ELR (cell line): ENCODE results near the gene SLC12A6.
A peak's percentile ranks its signal among the peaks of the same experiment; 100 is the strongest.

Source experiments
- DNase-seq: peaks from one replicate; pipeline ENCODE4 v3.0.0-alpha.2; 2015; ENCODE audit warnings: low read depth

SLC12A6 gene

DNA sequence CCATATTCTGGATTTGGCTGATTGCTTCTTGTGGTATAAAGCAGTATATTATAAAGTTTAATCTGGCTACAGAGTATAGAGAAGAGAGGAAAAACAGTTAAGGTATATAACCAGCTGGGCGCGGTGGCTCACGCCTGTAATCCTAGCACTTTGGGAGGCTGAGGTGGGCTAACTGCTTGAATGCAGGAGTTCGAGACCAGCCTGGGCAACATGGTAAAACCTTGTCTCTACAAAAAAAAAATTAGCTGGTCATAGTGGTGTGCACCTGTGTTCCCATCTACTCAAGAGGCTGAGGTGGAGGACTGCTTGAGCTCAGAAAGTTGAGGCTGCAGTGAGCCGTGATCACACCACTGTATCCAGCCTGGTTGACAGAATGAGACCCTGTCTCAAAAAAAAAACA, 7.3 kb downstream of the SLC12A6 start:
- no peak for DNase-seq

DNA sequence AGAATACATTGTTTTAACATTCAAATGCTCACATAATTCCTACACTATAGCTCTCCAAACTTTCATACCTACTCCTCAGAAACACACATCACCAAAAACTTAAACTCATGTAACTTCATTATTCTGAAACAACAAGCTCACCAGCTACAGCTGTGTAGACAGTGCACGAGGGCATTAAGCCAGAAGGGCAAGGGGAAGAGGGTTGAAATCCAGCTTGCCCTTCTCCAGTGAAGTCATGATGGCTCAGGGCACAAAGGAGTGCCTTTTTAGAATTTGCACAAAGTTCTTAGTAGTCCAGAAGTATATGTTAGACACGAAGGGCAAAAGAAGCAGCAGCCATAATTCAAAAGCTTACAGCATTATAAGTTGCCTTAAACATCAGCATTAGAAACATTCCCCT, 8.6 kb downstream of the SLC12A6 start:
- no peak for DNase-seq

DNA sequence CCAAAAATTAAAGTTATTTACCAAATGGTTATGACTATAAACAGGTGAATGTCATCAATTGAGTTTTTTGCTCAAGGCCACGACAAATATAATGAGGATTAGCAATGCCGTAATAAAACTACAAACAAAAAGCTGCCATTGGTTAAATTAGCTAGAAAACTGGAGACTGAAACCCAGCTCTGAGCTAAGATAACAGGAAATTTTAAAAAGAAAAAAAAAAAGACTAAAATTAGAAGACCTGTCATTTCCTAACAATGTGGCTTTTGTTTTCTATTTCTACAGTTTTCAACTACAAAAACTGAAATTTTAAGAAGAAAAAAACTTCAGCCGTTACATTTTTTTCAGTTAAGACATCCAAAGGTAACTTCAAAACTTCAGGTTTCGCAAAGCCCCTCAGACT, 9.7 kb downstream of the SLC12A6 start:
- no peak for DNase-seq

DNA sequence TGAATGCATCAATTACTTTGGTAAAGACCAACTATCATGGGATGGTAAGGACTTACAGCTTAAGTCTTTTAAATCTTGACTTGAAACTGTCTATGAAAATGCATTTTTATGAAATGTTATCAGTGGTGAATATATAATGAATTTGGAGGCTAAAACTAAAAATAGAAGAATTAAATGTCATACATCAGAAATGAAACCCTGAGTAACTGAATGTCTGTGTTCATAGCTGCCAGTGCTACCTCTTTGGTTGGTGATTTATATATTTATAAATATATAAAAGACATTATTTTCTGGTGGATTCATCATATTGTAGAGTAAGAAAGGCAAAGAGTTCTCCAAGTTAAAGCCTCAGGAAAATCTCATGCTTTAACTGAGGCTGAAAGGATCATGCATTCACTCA, 12.2 kb downstream of the SLC12A6 start:
- DNase-seq: no peak

DNA sequence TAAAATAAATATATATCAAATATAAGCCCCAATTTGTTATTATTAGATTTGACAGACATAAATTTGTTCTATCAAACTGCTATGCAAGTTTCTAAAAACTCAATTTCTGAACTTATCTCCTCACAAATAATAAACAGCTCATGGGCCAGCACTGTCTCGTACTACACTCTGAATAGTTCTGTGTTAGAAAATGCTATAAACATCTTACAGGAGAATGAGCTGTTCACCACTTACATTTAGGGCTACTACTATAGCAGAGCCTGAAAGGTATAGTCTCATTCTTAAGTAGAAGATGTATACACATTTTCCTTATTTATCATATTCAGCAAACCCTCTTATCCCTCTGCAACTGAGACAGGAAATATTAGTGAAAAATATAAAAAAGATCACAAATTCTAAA, 12.6 kb downstream of the SLC12A6 start:
- no peak for DNase-seq

DNA sequence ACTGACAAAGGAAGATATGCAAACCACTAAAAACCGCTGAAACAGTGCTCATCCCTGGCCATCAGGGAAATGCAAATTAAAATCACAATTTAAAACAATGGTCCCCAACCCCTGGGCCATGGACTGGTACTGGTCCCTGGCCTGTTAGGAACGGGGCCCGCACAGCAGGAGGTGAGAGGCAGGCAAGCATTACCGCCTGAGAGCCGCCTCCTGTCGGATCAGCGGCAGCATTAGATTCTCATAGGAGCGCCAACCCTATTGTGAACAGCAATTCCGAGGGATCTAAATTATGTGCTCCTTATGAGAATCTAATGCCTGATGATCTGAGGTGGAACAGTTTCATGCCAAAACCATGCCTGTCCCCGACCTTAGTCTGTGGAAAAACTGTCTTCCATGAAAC, 14.4 kb downstream of the SLC12A6 start:
- no peak for DNase-seq

DNA sequence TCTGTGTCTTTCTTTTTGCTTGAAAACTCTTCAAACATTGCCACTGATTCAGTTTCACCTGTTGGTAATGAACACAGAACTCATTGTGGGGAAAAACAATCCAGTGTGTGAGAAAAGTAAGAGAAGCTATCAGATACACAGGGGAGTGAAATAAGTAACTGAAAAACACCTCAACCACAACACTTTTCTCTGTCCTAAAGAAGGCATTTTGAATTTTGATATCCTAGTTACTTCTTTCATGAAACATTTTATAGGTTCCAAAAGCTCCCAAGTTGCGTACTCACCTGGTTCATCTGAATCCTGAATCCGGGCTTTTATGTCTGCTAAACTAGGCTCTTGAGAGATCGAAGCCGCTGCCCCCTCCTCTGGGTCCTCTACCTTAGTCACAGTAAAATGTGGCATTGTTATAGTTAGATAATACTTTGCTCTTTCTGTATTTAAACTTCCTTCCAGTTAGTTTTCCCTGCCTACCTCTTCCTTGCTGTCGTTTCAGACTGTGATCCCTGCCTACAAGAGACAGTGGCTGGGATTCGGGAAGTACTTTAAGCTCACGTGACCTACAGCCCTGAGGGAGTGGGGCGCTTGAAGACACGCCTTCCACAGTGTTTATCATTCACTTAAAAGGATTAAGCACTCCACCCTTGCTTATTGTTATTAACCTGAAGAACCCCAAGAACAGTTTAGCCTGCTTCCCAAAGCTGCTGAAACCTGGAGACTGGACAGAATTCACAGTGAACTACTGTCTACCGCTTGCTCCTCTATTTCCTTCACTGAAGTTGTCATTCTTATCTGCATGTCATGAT, 19.1 kb downstream of the SLC12A6 start:
- DNase-seq: peak; percentile 75

DNA sequence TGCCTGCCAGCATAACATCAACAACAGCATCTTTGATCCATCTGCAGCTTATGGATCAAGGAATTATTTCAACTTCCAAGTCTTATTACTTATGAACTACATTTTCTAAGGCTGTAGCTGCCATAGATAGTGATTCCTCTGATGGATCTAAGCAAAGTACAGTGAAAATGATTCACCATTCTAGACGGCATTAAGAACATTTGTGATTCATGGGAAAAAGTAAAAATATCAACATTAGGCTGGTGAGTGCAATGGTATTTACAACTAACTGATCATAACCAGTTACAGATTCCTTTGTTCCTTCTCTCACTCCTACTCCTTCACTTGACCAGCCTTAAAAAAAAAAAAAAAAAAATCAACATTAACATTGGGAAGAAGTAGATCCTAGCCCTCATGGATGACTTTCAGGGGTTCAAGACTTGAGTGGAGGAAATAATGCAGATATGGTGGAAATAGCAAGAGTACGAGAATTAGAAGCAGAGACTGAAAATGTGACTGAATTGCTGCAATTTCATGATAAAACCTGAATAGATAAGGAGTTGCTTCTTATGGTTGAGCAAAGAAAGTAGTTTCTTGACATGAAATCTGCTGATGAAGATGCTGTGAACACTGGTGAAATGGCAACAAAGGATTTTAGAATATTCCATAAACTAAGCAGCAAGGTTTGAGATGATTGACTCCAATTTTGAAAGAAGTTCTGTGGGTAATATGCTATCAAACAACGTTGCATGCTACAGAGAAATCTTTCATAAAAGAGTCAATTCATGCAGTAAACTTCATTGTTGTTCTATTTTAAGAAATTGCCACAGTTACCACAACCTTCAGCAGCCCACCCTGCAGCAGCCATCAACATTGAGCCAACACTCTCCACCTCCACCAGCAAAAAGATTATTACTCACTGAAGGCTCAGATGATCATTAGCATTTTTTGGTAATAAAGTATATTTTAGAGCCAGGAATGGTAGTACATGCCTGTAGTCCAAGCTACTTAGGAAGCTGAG, 22.8 kb downstream of the SLC12A6 start:
- no peak for DNase-seq

DNA sequence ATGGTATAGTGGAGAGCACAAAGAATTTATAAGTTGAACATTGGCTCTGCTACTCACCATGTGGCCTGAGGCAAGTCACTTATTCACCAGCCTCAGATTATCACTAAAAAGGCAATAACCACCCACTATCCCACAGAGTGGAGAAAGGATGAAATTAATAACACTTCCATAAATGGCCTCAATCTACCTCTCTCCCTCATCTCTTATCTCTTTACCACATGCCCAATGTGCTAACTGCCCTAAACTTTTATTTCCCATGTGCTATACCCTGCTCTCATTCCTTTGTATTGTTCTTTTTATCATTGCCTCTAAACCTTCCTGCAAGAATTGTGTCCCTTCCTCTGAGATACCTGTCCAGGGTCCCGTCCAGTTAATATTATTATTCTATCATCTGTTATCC, 26.0 kb downstream of the SLC12A6 start:
- no peak for DNase-seq

DNA sequence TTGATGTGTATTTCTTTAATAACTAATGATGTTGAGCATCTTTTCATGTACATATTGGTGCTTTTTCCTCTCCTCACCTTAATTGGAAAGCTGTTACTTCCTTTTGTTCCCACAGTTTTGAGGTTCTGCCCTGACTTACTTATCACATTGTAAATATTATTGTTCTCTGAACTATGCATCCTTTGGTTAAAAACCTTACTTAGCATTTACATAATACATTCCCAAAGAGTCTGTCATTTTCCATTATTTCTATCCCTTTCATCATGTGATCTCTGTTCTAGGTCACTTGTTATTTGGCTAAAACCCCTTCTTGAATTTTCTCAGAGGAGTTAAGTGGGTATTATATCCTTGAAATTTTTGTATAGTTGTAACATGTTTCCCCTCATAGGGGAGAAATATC, 33.0 kb downstream of the SLC12A6 start:
- peak; percentile 47 for DNase-seq

DNA sequence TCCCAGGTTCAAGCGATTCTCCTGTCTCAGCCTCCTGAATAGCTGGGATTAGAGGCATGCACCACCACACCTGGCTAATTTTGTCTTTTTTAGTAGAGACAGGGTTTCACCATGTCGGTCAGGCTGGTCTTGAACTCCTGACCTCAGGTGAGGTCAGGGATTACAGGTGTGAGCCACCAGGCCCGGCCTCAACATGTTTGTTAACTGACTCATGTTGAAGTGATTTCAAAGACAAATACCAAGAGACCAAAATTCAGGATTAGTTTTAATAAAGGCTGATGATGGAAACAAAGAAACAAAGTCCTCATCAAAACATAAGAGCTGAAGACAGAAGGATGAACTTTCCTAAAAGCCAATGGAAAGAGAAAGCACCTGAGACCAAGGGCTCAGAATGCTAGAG, 36.5 kb downstream of the SLC12A6 start:
- no peak for DNase-seq

DNA sequence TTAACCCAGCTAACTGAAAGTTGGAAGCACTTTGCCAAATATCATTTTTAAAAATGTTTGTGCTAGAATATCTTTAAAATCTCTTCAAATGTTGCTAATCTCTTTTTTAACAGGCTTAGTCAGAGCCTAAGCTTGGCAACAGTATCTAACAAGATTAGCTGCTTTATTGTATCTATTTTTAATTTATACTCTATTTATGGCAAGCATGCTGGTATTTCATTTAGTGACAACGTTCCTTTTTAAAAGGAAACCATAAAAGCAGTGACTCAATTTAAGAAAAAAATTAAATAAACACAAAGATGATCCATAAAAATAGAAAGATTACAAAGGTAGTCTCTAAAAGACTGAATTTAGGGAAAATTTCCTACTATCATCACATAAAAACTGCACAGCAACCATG, 40.5 kb downstream of the SLC12A6 start:
- DNase-seq: peak; percentile 5

DNA sequence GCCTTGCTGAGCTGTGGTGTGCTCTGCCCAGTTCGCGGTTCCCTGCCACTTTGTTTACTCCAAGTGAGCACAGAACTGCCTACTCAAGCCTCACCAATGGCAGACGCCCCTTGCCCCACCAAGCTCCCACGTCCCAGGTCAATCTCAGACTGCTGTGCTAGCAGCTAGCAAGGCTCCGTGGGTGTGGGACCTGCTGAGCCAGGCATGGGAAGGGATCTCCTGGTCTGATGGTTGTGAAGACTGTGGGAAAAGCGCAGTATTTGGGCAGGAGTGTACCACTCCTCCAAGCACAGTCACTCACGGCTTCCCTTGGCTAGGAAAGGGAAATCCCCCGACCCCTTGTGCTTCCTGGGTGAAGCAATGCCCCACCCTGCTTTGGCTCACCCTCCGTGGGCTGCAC, 45.0 kb downstream of the SLC12A6 start:
- DNase-seq: no peak

DNA sequence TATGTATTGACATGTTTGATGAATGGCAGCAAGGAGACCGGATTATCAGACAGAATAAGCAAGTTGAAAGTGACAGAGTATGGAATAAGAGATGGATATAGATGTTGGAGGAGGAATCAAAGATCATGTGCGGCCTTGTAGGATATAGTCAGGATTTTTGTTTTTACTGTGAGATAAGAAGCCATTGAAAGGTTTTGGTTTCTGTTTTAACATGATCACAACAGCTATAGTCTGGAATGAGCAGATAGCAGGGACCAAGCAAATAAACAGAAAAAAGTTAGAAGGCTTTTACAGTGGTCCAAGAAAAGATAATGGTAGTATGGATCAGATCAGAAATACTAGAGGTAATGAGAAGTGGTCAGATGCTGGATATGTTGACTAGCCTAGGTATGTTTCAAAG, 52.6 kb downstream of the SLC12A6 start:
- DNase-seq: no peak

DNA sequence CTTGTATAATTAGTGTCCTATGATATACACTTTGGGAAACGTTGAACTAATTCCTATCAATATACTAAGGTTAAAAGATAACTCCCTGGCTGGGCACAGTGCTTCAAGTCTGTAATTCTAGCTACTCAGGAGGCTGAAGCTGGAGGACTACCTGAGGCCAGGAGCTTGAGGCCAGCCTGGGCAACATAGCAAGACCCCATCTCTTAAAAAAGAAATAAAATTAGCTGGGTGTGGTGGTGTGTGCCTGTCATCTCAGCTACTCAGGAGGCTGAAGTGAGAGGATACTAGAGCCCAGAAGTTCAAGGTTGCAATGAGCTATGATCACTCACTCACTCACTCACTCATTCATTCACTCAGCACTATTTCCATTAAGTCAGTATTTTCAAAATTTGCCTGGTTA, 55.2 kb downstream of the SLC12A6 start:
- DNase-seq: no peak

DNA sequence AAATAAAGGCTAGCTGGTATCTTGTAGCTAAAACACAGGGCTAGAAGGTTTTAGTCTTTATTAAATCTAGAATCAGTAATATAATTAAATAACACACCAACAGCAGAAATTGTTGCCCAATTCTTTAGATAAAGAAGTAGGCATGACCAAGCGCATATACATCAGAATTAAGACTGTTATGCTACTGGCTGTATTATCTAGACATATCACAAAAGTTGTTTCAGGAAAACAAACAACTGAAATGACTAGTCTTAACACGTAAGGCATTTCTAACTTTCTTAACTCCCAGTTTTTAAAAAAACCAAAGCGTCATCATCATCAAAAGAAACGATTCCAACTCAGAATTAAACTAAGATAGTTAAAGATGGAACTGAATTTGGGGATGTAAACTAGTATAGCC, 57.4 kb downstream of the SLC12A6 start:
- no peak for DNase-seq

DNA sequence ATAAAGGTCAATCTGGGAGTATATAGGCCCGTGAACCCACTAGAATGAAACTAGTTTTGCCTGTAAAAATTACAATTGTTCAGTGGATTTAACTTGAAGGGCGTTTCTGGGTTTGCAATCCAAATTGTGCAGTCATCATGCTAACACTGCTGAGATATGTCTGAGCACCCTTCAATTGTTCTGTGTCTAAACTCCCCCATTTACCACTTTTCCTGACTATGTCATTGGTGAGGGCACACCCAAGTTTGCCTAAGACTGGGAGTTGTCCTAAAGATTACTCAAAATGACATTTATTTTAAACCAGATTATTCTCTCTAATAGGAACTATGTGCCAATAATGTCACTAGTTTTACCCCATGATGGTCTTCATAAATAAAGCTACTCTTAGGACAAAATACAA, 58.2 kb downstream of the SLC12A6 start:
- no peak for DNase-seq

DNA sequence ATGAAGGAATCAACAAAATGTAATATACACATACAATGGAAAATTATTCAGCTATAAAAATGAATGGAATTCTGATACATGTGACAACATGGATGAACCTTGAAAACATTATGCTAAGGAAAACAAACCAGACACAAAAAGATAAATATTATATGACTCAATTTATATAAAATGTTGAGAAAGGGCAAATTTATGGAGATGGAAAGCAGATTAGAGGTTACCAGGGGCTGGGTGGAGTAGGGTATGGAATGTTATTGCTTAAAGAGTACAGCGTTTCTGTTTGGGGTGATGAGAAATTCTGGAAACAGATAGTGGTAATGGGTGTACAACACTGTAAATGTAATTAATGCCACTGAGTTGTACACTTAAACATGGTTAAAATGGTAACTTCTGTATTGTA, 61.9 kb downstream of the SLC12A6 start:
- peak; percentile 10 for DNase-seq

DNA sequence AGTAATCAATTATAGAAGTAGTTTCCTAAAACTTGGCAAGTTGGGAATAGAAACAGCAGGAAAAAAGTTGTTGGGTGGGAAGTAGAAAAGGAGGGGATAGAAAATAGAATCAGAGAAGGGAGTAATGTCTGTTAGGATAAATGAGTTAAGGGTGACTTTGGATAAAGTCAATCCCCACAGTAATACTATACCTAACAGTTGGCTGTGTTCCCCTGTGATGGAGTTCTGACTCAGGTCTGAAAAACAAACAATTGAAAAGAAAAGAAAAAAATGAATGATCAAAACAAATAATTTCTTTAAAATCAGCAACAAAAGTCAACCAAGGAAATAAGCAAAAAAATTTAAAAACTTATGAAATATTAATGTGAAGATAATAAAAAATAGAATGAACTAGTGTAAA, 62.4 kb downstream of the SLC12A6 start:
- peak; percentile 54 for DNase-seq

DNA sequence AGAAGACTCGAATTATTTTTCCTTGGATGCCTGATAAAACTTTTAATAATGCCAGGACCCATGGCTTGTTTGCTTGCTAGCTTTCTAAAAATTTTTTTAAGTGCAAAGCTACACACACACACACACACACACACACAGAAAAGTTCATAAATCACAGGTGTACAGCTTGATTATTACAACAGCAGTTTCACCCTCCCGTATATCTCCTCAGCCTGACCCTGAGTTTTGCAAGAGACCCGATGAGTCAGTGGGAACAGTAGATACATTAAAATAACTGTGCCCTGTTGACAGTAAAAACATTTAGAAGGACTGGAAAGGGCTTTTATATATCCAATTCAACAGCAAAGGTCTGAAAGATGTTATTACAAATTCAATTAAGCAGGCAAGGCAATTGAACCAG, 66.1 kb downstream of the SLC12A6 start:
- peak; percentile 54 for DNase-seq

DNA sequence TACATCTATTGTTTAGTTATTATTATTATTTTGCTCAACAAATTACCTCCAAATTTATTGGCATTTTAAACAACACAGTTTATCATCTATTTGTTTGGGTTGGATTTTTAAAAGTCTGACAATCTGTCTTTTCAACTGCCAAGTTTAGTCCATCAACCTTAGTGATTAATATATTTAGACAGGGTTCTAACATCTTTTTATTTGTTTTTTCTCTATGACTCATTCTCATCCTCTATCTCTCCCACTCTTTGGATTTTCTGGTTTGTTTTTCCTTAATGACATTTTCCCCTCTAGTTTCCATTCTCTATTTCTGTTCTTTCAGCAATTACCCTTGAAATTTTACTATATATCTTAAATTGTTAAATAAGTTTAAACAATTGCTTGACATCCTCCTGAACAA, 70.8 kb downstream of the SLC12A6 start:
- DNase-seq: no peak

DNA sequence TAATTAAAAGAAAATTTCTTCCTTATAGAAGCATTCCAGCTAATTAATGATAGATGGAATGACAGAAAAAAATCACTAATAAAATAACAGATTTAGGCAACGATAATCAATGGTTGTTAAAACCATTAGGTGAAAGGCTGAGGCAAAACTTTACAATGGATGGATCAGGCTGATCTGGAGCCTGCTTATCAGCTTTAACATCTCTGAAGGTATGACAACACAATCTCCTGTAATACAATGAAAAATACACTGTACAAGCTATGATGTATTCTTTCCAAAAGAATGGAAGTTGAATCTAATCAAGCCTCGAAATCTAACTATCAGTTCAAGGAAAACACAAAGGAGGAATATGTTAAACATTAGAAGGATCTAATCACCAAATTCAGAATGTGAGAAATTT, 73.5 kb downstream of the SLC12A6 start:
- DNase-seq: no peak

DNA sequence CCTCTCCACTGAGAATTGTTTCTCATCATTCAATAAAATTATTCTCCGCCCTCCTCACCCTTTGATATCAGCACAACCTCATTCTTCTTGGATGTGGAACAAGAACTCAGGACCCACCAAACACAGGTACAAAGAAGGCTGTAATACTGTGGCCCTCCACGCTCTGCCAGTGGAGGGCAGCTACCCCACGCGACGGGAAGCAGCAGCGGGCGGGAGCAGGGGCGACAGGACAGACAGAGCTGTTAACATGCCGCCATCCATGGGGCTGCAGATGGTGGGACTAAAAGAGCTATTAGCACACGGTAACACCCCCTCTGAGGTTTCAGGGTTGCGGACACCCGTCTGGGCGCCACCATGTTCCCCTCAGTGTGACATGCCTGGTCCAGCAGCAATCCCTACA, 75.2 kb downstream of the SLC12A6 start:
- no peak for DNase-seq
